HepG2 (cell line): ENCODE measurements around the gene TAS1R1. TPM values are rescaled to one million over a fixed set of nuclear protein-coding genes. Genes with fewer than 3 reads are reported as not detected.

ENCODE experiments used
- DMAP1 ChIP-seq: IDR thresholded peaks from 2 replicates; pipeline ENCODE4 v1.6.1; 2016
- SMARCE1 ChIP-seq: fragments of 450-650 bp; IDR thresholded peaks from 2 replicates; pipeline ENCODE4 v1.6.1; 2017; ENCODE audit warnings: borderline replicate concordance
- SP2 ChIP-seq: sonication (generic); formaldehyde crosslinking; IDR thresholded peaks from 2 replicates; pipeline ENCODE4 v1.5.1; 2020; ENCODE audit warnings: mild to moderate bottlenecking, missing genetic modification reagents
- ZNF143 ChIP-seq: sonication (generic); formaldehyde crosslinking; IDR thresholded peaks from 2 replicates; pipeline ENCODE4 v1.4.0; 2020; ENCODE audit warnings: missing genetic modification reagents
- ZNF333 ChIP-seq: sonication (generic); formaldehyde crosslinking; IDR thresholded peaks from 2 replicates; pipeline ENCODE4 v1.4.0; 2020; ENCODE audit warnings: mild to moderate bottlenecking, missing genetic modification reagents, borderline replicate concordance
- ZNF496 ChIP-seq: sonication (generic); formaldehyde crosslinking; IDR thresholded peaks from 2 replicates; pipeline ENCODE4 v1.8.1; 2023; ENCODE audit warnings: mild to moderate bottlenecking, moderate library complexity, missing genetic modification reagents; ENCODE audit not compliant: insufficient replicate concordance
- ZNF724P ChIP-seq: sonication (generic); formaldehyde crosslinking; IDR thresholded peaks from 2 replicates; pipeline ENCODE4 v1.8.0; 2022; ENCODE audit warnings: missing genetic modification reagents, borderline replicate concordance
- ZNF788 ChIP-seq: sonication (generic); formaldehyde crosslinking; IDR thresholded peaks from 2 replicates; pipeline ENCODE4 v1.5.0; 2020; ENCODE audit warnings: mild to moderate bottlenecking, missing genetic modification reagents, borderline replicate concordance
- polyA plus RNA-seq, 8 experiments: library from polyadenylated mRNA; depleted of rRNA in 3 of 8; stranded (reverse) in 7 of 8; unstranded in 1 of 8; fragments of >200 nt; fragmentation: Illumina TruSeq in 4 of 8; extraction: Trizol in 4 of 8; gene quantifications; 2 replicates each; pipeline versions ENCODE4 v1.2.1 to v1.2.3, GENCODE V29; 2011 to 2016; ENCODE audit warnings: low read depth in 4 of 8, missing spikeins in 1 of 8, mixed read lengths in 1 of 8; ENCODE audit not compliant: insufficient read depth in 1 of 8
- total RNA-seq, 5 experiments: library from RNA; depleted of rRNA; stranded (reverse); fragments of >200 nt; fragmentation: Illumina TruSeq; extraction: Trizol; gene quantifications; 2 replicates each; pipeline ENCODE4 v1.2.3, GENCODE V29; 2016; ENCODE audit warnings: low read depth in 1 of 5
- TF ChIP-seq, protein P1 (sequence below): sonication (generic); formaldehyde crosslinking; IDR thresholded peaks from 2 replicates; pipeline ENCODE4 v1.5.1; 2020; ENCODE audit warnings: missing genetic modification reagents, mild to moderate bottlenecking, borderline replicate concordance
- TF ChIP-seq, protein P2 (sequence below): sonication (generic); formaldehyde crosslinking; IDR thresholded peaks from 2 replicates; pipeline ENCODE4 v1.4.0; 2020; ENCODE audit warnings: mild to moderate bottlenecking, missing genetic modification reagents
- TF ChIP-seq, protein P3 (sequence below): sonication (generic); formaldehyde crosslinking; IDR thresholded peaks from 2 replicates; pipeline ENCODE4 v1.5.1; 2020; ENCODE audit warnings: missing genetic modification reagents, mild to moderate bottlenecking, borderline replicate concordance
- TF ChIP-seq, protein P4 (sequence below): sonication (generic); formaldehyde crosslinking; IDR thresholded peaks from 2 replicates; pipeline ENCODE4 v1.4.0; 2020; ENCODE audit warnings: mild to moderate bottlenecking, missing genetic modification reagents
- TF ChIP-seq, protein P5 (sequence below): sonication (generic); formaldehyde crosslinking; IDR thresholded peaks from 2 replicates; pipeline ENCODE4 v1.4.0; 2020; ENCODE audit warnings: missing genetic modification reagents
- TF ChIP-seq, protein P6 (sequence below): sonication (generic); formaldehyde crosslinking; IDR thresholded peaks from 2 replicates; pipeline ENCODE4 v1.5.0; 2020; ENCODE audit warnings: mild to moderate bottlenecking, missing genetic modification reagents, borderline replicate concordance

Gene TAS1R1
- total and polyA plus RNA-seq, 2 of the 13 experiments (the other 11 are each of a cell fraction or from before 2014, with no cell fraction given), result 1.4 to 1.6 TPM

DNA sequence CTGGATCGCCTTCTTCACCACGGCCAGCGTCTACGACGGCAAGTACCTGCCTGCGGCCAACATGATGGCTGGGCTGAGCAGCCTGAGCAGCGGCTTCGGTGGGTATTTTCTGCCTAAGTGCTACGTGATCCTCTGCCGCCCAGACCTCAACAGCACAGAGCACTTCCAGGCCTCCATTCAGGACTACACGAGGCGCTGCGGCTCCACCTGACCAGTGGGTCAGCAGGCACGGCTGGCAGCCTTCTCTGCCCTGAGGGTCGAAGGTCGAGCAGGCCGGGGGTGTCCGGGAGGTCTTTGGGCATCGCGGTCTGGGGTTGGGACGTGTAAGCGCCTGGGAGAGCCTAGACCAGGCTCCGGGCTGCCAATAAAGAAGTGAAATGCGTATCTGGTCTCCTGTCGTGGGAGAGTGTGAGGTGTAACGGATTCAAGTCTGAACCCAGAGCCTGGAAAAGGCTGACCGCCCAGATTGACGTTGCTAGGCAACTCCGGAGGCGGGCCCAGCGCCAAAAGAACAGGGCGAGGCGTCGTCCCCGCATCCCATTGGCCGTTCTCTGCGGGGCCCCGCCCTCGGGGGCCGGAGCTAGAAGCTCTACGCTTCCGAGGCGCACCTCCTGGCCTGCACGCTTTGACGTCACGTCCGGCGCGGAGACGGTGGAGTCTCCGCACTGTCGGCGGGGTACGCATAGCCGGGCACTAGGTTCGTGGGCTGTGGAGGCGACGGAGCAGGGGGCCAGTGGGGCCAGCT lies 24.4 kb downstream of the TAS1R1 start, which contains the start of gene ZBTB48 (continued):
- TF ChIP-seq, protein P1, sequence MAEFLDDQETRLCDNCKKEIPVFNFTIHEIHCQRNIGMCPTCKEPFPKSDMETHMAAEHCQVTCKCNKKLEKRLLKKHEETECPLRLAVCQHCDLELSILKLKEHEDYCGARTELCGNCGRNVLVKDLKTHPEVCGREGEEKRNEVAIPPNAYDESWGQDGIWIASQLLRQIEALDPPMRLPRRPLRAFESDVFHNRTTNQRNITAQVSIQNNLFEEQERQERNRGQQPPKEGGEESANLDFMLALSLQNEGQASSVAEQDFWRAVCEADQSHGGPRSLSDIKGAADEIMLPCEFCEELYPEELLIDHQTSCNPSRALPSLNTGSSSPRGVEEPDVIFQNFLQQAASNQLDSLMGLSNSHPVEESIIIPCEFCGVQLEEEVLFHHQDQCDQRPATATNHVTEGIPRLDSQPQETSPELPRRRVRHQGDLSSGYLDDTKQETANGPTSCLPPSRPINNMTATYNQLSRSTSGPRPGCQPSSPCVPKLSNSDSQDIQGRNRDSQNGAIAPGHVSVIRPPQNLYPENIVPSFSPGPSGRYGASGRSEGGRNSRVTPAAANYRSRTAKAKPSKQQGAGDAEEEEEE, result no peak
- TF ChIP-seq, protein P2, sequence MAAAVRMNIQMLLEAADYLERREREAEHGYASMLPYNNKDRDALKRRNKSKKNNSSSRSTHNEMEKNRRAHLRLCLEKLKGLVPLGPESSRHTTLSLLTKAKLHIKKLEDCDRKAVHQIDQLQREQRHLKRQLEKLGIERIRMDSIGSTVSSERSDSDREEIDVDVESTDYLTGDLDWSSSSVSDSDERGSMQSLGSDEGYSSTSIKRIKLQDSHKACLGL (CRISPR knock-in tag), result peak; percentile 45
- TF ChIP-seq ZNF788 (CRISPR knock-in tag) (no peak; the same call in 1 of the 2 replicates), ZNF724P (CRISPR knock-in tag) (no peak), ZNF333 (CRISPR knock-in tag) (0 out of 2 replicates have a peak, but pooled peaks have one; percentile 25), ZNF143 (no peak), SMARCE1 (no peak), SP2 (peak; percentile 87), DMAP1 (0 out of 2 replicates have a peak, but pooled peaks have one; percentile 66), ZNF496 (no peak)
- TF ChIP-seq, protein P3, sequence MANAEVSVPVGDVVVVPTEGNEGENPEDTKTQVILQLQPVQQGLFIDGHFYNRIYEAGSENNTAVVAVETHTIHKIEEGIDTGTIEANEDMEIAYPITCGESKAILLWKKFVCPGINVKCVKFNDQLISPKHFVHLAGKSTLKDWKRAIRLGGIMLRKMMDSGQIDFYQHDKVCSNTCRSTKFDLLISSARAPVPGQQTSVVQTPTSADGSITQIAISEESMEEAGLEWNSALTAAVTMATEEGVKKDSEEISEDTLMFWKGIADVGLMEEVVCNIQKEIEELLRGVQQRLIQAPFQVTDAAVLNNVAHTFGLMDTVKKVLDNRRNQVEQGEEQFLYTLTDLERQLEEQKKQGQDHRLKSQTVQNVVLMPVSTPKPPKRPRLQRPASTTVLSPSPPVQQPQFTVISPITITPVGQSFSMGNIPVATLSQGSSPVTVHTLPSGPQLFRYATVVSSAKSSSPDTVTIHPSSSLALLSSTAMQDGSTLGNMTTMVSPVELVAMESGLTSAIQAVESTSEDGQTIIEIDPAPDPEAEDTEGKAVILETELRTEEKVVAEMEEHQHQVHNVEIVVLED (CRISPR knock-in tag), result peak; percentile 91
- TF ChIP-seq, protein P4, sequence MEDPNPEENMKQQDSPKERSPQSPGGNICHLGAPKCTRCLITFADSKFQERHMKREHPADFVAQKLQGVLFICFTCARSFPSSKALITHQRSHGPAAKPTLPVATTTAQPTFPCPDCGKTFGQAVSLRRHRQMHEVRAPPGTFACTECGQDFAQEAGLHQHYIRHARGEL (CRISPR knock-in tag), result 0 out of 2 replicates have a peak, but pooled peaks have one; percentile 0
- TF ChIP-seq, protein P5, sequence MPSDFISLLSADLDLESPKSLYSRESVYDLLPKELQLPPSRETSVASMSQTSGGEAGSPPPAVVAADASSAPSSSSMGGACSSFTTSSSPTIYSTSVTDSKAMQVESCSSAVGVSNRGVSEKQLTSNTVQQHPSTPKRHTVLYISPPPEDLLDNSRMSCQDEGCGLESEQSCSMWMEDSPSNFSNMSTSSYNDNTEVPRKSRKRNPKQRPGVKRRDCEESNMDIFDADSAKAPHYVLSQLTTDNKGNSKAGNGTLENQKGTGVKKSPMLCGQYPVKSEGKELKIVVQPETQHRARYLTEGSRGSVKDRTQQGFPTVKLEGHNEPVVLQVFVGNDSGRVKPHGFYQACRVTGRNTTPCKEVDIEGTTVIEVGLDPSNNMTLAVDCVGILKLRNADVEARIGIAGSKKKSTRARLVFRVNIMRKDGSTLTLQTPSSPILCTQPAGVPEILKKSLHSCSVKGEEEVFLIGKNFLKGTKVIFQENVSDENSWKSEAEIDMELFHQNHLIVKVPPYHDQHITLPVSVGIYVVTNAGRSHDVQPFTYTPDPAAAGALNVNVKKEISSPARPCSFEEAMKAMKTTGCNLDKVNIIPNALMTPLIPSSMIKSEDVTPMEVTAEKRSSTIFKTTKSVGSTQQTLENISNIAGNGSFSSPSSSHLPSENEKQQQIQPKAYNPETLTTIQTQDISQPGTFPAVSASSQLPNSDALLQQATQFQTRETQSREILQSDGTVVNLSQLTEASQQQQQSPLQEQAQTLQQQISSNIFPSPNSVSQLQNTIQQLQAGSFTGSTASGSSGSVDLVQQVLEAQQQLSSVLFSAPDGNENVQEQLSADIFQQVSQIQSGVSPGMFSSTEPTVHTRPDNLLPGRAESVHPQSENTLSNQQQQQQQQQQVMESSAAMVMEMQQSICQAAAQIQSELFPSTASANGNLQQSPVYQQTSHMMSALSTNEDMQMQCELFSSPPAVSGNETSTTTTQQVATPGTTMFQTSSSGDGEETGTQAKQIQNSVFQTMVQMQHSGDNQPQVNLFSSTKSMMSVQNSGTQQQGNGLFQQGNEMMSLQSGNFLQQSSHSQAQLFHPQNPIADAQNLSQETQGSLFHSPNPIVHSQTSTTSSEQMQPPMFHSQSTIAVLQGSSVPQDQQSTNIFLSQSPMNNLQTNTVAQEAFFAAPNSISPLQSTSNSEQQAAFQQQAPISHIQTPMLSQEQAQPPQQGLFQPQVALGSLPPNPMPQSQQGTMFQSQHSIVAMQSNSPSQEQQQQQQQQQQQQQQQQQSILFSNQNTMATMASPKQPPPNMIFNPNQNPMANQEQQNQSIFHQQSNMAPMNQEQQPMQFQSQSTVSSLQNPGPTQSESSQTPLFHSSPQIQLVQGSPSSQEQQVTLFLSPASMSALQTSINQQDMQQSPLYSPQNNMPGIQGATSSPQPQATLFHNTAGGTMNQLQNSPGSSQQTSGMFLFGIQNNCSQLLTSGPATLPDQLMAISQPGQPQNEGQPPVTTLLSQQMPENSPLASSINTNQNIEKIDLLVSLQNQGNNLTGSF, result no peak
- TF ChIP-seq, protein P6, sequence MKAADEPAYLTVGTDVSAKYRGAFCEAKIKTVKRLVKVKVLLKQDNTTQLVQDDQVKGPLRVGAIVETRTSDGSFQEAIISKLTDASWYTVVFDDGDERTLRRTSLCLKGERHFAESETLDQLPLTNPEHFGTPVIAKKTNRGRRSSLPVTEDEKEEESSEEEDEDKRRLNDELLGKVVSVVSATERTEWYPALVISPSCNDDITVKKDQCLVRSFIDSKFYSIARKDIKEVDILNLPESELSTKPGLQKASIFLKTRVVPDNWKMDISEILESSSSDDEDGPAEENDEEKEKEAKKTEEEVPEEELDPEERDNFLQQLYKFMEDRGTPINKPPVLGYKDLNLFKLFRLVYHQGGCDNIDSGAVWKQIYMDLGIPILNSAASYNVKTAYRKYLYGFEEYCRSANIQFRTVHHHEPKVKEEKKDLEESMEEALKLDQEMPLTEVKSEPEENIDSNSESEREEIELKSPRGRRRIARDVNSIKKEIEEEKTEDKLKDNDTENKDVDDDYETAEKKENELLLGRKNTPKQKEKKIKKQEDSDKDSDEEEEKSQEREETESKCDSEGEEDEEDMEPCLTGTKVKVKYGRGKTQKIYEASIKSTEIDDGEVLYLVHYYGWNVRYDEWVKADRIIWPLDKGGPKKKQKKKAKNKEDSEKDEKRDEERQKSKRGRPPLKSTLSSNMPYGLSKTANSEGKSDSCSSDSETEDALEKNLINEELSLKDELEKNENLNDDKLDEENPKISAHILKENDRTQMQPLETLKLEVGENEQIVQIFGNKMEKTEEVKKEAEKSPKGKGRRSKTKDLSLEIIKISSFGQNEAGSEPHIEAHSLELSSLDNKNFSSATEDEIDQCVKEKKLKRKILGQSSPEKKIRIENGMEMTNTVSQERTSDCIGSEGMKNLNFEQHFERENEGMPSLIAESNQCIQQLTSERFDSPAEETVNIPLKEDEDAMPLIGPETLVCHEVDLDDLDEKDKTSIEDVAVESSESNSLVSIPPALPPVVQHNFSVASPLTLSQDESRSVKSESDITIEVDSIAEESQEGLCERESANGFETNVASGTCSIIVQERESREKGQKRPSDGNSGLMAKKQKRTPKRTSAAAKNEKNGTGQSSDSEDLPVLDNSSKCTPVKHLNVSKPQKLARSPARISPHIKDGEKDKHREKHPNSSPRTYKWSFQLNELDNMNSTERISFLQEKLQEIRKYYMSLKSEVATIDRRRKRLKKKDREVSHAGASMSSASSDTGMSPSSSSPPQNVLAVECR (CRISPR knock-in tag), result peak; percentile 86; the same call in 1 of the 2 replicates
